PC-9 (cell line): ENCODE measurements around the gene NAA15.

Experiments
- EZH2 ChIP-seq: fragments of 200-600 bp; sonication (generic); IDR thresholded peaks from 2 replicates; pipeline ENCODE4 v1.8.0; 2017; ENCODE audit warnings: antibody characterized with exemption, low read depth
- TF ChIP-seq, protein P1 (sequence below): fragments of 200-600 bp; sonication (generic); conservative IDR thresholded peaks from 2 replicates; pipeline ENCODE4 v1.6.1; 2017; ENCODE audit warnings: mixed run types, antibody characterized with exemption, mild to moderate bottlenecking, moderate library complexity

DNA sequence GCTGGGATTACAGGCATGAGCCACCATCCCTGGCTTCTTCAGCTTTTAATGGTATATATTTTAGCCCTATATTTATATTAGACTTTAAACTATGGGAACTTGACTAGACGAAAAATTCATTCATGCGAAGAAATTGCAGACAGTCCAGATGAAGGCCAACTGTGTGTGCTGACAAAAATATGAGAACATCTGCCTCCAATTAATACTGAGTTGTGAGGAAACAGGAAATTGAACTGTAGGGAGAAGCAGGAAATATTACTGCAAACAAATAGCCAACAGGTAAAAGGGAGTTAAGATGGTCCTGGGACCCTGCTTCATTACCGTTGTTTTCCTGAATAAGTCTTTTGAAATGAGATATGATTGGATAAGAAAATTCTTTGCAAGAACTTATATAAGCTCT, 47.6 kb upstream of the NAA15 start:
- TF ChIP-seq, protein P1, sequence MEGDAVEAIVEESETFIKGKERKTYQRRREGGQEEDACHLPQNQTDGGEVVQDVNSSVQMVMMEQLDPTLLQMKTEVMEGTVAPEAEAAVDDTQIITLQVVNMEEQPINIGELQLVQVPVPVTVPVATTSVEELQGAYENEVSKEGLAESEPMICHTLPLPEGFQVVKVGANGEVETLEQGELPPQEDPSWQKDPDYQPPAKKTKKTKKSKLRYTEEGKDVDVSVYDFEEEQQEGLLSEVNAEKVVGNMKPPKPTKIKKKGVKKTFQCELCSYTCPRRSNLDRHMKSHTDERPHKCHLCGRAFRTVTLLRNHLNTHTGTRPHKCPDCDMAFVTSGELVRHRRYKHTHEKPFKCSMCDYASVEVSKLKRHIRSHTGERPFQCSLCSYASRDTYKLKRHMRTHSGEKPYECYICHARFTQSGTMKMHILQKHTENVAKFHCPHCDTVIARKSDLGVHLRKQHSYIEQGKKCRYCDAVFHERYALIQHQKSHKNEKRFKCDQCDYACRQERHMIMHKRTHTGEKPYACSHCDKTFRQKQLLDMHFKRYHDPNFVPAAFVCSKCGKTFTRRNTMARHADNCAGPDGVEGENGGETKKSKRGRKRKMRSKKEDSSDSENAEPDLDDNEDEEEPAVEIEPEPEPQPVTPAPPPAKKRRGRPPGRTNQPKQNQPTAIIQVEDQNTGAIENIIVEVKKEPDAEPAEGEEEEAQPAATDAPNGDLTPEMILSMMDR = no peak
- TF ChIP-seq EZH2 = no peak
